ENCODE measurements around the gene BTD.

Gene BTD

GRCh38 chr3:15601399-15602145 lies at the start of gene BTD, which contains the start of gene HACL1:
Gene BTD, plus strand, starts transcription at chr3:15601745. Its CDS starts 33,695 bp downstream, at chr3:15635440.
Gene HACL1, minus strand, starts transcription at chr3:15601569. Its CDS starts 106 bp downstream, at chr3:15601463.
- DNase-seq = no peak

GRCh38 chr3:15551902-15552301 lies 49.6 kb upstream of the BTD start:
- no peak for DNase-seq

- no peak for DNase-seq
Measured at GRCh38 chr3:15553749-15554148, 47.8 kb upstream of the BTD start.

GRCh38 chr3:15556512-15556911 lies 45.0 kb upstream of the BTD start:
- no peak for DNase-seq

- peak in 3 of 51 donors; percentile 5 to 39 (median 6) for DNase-seq
Measured at GRCh38 chr3:15557511-15557946, 44.0 kb upstream of the BTD start.

GRCh38 chr3:15558581-15558980 lies 43.0 kb upstream of the BTD start:
- no peak for DNase-seq

- no peak for DNase-seq
Measured at GRCh38 chr3:15562560-15562959, 39.0 kb upstream of the BTD start.

GRCh38 chr3:15563190-15563589 lies 38.4 kb upstream of the BTD start:
- no peak for DNase-seq

GRCh38 chr3:15572138-15572537 lies 29.4 kb upstream of the BTD start:
- DNase-seq = no peak

- DNase-seq = no peak
Measured at GRCh38 chr3:15575446-15575845, 26.1 kb upstream of the BTD start.

GRCh38 chr3:15576475-15576874 lies 25.1 kb upstream of the BTD start:
- no peak for DNase-seq

- DNase-seq = peak in 1 of 51 donors; percentile 41
Measured at GRCh38 chr3:15578289-15578867, 23.2 kb upstream of the BTD start.

GRCh38 chr3:15579051-15579450 lies 22.5 kb upstream of the BTD start:
- no peak for DNase-seq

- DNase-seq = no peak
Measured at GRCh38 chr3:15581471-15582394, 19.8 kb upstream of the BTD start.

GRCh38 chr3:15585111-15585845 lies 16.3 kb upstream of the BTD start:
- DNase-seq = no peak

GRCh38 chr3:15591242-15591641 lies 10.3 kb upstream of the BTD start:
- no peak for DNase-seq

GRCh38 chr3:15591928-15592327 lies 9.6 kb upstream of the BTD start:
- DNase-seq = no peak

GRCh38 chr3:15592968-15593367 lies 8.6 kb upstream of the BTD start:
- DNase-seq = no peak

- no peak for DNase-seq
Measured at GRCh38 chr3:15595955-15596354, 5.6 kb upstream of the BTD start.

- no peak for DNase-seq
Measured at GRCh38 chr3:15601046-15601398, 523 bp upstream of the BTD start.

GRCh38 chr3:15602146-15602536 lies 596 bp downstream of the BTD start:
- DNase-seq = no peak

Data from hypothalamus (tissue), 51 donors.